HG02798 (cell line): ENCODE results near the gene NSUN5.
"Not testable (repeated sequence)": the region's sequence is repeated elsewhere in the genome, so short reads cannot be mapped to it uniquely, and the experiment has no call there.

Experiments used
- ATAC-seq: cut with Tn5 transposase; IDR thresholded peaks from one replicate; pipeline ENCODE4 v1.9.1; 2021; ENCODE audit warnings: mild to moderate bottlenecking; ENCODE audit not compliant: unreplicated experiment, poor library complexity

Gene NSUN5

GRCh38 chr7:73299812-73300211 lies 8.8 kb downstream of the NSUN5 start:
- ATAC-seq, result not testable (repeated sequence)

DNA sequence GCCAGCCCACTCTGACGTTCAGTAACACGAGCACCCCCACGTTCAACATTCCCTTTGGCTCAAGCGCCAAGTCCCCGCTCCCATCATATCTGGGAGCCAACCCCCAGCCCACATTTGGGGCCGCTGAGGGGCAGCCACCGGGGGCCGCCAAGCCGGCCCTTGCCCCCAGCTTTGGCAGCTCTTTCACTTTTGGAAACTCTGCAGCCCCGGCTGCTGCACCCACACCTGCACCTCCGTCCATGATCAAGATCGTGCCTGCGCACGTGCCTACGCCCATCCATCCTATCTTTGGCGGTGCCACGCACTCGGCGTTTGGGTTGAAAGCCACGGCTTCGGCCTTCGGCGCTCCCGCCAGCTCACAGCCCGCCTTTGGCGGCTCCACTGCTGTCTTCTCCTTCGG lies 10.9 kb downstream of the NSUN5 start:
- not testable (repeated sequence) for ATAC-seq

DNA sequence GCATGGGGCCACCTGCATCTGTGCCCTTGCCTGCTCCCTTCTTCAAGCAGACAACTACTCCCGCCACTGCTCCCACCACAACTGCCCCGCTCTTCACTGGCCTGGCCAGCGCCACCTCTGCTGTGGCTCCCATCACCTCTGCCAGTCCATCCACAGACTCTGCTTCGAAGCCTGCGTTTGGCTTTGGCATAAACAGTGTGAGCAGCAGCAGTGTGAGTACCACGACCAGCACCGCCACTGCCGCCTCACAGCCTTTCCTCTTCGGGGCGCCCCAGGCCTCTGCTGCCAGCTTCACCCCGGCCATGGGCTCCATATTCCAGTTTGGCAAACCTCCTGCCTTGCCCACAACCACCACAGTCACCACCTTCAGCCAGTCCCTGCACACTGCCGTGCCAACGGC lies 11.4 kb downstream of the NSUN5 start:
- not testable (repeated sequence) for ATAC-seq

GRCh38 chr7:73277210-73277609 lies 31.4 kb downstream of the NSUN5 start:
- not testable (repeated sequence) for ATAC-seq

- ATAC-seq, result not testable (repeated sequence)
These were observed 40.8 kb downstream of the NSUN5 start for GRCh38 chr7:73267813-73268212.

DNA sequence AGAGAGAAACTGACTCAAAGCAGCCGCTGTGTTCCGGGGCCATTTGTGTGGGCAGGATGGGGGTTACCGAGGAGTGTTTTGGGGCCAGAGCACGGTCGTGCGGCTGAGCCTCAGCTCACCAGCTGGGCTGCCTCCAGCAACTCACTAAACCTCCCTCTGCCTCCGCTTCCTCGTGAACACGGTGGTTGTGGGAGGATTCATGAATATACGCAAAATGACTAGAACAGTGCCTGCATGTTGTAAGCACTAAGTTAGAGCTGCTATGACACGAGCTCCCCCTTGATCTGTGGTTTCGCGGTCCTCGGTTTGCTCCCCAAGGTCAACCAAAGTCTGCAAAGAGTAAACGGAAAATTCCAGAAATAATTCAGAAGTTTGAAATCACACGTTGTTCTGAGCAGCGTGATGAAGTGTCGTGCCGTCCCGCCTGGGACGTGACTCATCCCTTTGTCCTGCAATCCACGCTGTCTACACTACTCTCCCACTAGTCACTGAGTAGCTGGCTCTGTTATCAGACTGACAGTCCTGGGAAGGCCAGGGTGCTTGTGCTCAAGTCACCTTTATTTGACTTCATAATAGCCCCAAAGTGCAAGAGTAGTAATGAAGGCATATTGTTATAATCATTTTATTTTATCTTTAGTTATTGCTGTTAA lies 41.8 kb downstream of the NSUN5 start:
- peak; percentile 89 for ATAC-seq

GRCh38 chr7:73262416-73262815 lies 46.2 kb downstream of the NSUN5 start:
- ATAC-seq, result not testable (repeated sequence)
